ENCODE measurements around the gene CNTN1.

Gene CNTN1

DNA sequence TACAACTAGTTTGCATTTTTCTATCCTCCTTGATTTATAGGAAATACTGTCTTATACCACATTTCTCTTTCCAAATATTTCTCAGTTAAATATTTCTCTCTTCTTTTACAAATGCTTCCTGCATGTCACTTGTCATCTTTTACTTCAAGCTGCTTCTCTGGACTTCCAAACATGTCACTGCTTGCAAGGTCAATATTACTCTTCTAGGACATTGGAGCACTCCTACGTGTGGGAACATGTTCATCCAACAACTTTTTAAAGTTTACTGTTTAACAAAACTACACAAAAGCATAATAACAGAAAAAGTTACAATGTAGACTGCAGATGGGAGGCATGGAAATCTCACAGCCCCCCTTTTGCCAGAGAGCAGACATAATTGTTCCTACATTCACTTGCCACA is 28.5 kb upstream of the CNTN1 start:
- DNase-seq (ENCODE audit: low spot score), result no peak
- POLR2A ChIA-PET (ENCODE audit: low non-redundant PET), result no interaction called here
- TF ChIP-seq, protein P1, sequence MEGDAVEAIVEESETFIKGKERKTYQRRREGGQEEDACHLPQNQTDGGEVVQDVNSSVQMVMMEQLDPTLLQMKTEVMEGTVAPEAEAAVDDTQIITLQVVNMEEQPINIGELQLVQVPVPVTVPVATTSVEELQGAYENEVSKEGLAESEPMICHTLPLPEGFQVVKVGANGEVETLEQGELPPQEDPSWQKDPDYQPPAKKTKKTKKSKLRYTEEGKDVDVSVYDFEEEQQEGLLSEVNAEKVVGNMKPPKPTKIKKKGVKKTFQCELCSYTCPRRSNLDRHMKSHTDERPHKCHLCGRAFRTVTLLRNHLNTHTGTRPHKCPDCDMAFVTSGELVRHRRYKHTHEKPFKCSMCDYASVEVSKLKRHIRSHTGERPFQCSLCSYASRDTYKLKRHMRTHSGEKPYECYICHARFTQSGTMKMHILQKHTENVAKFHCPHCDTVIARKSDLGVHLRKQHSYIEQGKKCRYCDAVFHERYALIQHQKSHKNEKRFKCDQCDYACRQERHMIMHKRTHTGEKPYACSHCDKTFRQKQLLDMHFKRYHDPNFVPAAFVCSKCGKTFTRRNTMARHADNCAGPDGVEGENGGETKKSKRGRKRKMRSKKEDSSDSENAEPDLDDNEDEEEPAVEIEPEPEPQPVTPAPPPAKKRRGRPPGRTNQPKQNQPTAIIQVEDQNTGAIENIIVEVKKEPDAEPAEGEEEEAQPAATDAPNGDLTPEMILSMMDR (conservative IDR thresholded peaks at IDR 0.05; ENCODE audit: low read depth), result no peak
- CTCF ChIA-PET, result no interaction called here
- H3K27ac ChIP-seq, result no peak overlapping the region

DNA sequence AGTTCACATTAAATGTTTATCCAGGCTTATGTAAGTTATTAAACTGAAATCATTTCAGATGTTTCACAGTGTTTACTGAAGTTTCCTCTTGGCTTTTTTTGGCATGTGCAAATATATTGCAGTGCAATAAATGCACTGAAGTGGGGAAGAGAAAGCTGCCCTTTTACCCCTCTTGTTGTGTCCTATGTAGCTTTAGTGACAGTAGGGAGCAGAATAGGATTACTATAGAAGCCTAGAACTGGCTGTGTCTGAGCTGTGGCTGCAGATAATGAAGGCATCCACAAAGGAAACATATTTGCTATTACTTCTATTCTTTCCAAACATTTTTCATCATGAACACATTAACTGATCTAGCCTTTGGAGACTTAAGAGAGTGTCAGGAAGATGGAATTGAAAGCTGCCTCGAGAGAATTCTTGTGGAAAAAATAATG is 24.1 kb upstream of the CNTN1 start:
- TF ChIP-seq, protein P1 (conservative IDR thresholded peaks at IDR 0.05; ENCODE audit: low read depth), result no peak
- ChIA-PET POLR2A (ENCODE audit: low non-redundant PET) (no interaction called here), CTCF (interaction anchor here (0.5 kb wide), 1 partner anchor 73 kb away, joined by 3 read pairs; no protein-coding TSS in a partner anchor)
- H3K27ac ChIP-seq, result no peak overlapping the region
- no peak for DNase-seq (ENCODE audit: low spot score)

DNA sequence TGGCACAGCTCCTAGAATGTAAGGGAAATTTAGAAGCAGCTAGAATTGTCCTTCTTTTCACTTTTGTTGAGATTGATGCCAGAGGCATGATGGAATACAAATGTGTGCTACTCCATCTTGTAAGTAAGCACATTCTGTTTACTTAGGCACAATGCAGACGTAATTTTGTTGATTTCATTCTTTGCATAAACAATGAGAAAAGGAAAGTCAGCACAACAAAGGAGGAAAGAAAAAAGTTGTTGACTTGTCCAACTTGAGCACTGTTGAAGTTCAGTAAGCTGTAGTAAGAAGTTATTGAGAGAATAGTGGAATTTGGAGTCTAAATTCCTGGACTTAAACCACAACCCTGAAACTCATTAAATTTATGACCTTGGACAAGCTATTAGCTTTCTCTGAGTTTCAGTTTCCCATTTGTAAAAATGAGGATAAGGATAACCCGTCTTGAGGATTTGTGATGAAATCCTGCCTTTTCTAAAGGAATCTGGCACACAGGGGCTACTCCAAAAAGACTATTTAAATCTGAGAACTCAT is 19.4 kb upstream of the CNTN1 start:
- no peak overlapping the region for H3K27ac ChIP-seq
- TF ChIP-seq, protein P1 (conservative IDR thresholded peaks at IDR 0.05; ENCODE audit: low read depth), result no peak
- DNase-seq (ENCODE audit: low spot score), result no peak
- CTCF ChIA-PET, result no interaction called here
- POLR2A ChIA-PET (ENCODE audit: low non-redundant PET), result no interaction called here

DNA sequence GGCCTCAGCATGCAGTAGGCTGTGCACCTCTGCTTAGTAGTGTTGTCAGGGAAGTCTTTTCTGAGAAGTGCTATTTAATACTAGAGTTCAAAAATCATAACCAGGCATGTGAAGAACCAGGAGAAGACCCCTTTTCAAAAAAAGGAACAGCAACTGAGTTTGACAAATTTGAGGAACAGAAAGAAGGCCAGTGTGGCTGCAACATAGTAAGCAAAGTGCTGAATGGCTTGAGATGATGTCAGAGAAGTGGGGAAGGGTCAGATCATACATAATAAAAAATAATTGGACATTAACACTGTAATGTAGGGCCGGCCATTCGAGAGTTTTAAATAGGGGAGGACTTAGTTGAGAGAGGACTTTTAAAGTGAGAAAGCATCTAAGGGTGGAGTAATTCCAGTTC is 11.1 kb upstream of the CNTN1 start:
- POLR2A ChIA-PET (ENCODE audit: low non-redundant PET), result no interaction called here
- H3K27ac ChIP-seq, result no peak overlapping the region
- CTCF ChIA-PET, result no interaction called here
- TF ChIP-seq, protein P1 (conservative IDR thresholded peaks at IDR 0.05; ENCODE audit: low read depth), result no peak
- DNase-seq (ENCODE audit: low spot score), result no peak

DNA sequence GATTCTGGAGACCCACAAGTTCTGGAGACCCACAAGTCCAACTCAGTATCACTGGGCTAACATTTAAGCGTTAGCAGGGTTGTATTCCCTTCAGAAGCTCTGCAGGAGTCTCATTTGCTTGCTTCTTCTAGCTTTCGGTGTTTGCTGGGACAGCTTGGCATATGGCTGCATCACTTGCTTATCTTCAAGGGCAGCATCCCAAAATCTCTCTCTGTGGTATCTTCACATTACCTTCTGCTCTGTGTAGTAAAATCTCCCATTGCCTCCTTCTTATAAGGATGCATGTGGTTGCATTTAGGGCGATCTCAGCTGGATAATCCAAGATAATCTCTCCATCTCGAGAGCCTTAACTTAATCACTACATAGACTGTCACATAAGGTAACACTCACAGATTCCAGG is 7.3 kb upstream of the CNTN1 start:
- TF ChIP-seq, protein P1 (conservative IDR thresholded peaks at IDR 0.05; ENCODE audit: low read depth), result no peak
- no peak for DNase-seq (ENCODE audit: low spot score)
- no peak overlapping the region for H3K27ac ChIP-seq
- CTCF ChIA-PET, result no interaction called here
- POLR2A ChIA-PET (ENCODE audit: low non-redundant PET), result no interaction called here

DNA sequence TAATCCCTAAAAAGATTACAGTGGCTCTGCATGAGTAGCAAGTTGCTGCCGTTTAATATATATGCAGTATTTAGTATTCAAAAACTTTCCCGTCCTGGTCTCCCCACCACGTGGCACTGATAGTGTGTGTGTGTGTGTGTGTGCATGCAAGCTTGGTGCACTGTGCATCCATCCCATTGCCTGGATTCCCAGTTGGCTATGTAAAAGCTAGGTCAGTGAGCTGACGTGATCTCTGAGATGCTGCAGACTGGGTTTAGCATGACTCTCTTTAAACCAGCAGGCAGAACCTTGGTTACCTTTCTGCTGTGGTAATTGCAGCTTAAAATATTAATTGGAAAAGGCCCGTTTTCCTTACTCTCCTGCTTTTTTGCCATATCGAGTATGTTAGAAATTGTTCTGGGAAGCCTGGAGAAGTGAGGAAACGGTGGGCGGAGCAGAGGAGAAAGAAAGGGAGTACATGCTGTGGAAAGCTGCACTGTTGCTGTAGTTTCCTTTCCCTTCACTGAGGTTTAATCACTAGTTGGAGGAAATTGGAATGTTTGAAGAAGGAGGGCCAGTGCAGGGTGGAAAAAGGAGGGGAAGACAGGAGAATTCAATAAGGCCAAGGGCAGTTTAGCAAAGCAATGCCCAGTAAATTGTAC is 4.0 kb upstream of the CNTN1 start:
- no peak overlapping the region for H3K27ac ChIP-seq
- DNase-seq (ENCODE audit: low spot score), result no peak
- ChIA-PET CTCF (no interaction called here), POLR2A (ENCODE audit: low non-redundant PET) (no interaction called here)
- TF ChIP-seq, protein P1 (conservative IDR thresholded peaks at IDR 0.05; ENCODE audit: low read depth), result no peak
